HG03469 (cell line): ENCODE results near the gene RLN1.
A peak's percentile ranks its signal among the peaks of the same experiment; 100 is the strongest.
"Not testable (repeated sequence)": the region's sequence is repeated elsewhere in the genome, so short reads cannot be mapped to it uniquely, and the experiment has no call there.

Source experiments
- ATAC-seq: cut with Tn5 transposase; IDR thresholded peaks from one replicate; pipeline ENCODE4 v1.9.1; 2021; ENCODE audit warnings: mild to moderate bottlenecking, moderate library complexity, moderate number of reproducible peaks; ENCODE audit not compliant: unreplicated experiment

RLN1 gene

DNA sequence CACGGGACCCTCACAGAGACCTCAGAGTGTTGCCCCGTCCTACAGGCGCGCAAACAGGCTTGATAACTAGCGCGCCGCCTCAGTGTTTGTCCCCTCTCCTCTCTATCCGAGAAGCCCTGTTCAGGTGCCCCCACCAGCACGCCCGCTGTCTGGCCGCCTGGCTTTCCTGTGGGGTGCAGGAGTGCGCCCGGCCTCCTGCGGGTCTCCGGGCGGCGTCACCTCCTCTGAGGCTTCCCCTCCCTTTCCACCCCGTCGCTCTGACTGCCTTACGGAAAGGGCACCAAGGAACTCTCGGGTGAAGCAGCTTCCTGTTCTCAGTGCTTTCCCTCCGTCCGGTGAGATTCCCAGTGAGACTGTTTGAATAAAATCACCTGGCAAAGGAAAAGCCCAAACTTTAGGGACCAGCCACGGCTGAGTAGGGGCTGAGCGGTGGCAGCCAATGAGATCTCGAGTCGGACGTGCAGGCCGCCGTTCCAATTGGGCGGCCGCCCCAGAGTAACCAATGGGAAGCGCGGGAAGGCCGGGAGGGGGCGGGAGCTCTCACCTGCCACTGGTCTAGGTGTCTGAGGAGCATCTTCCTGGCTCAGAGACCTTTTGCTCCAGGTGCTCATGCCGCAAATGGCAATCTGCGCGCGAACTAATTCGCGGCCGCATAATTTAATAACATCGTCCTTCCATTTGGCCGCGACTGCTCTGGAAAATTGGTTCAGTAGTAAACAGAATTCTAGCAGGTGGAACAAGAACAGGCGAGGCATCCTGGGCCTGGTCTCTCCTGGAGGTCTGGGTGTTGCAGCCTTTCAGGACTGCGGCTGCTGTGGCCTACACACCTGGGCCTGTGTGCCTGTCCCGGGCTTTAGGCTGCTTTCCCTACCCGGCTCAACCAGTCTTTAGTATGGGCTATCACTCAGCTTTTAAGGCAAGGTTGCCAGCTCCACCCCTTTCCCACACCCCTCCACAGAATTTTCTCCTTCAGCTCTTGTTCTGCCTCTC is at the start of gene RLN1:
Gene RLN1 (minus strand): TSS at position 885 of the 990 bp plus-strand sequence. CDS start 130 bp downstream, at position 755.
- peak; percentile 96 for ATAC-seq

- ATAC-seq, result peak; percentile 66
These were observed 49.5 kb upstream of the RLN1 start for GRCh38 chr9:5389109-5389732.

DNA sequence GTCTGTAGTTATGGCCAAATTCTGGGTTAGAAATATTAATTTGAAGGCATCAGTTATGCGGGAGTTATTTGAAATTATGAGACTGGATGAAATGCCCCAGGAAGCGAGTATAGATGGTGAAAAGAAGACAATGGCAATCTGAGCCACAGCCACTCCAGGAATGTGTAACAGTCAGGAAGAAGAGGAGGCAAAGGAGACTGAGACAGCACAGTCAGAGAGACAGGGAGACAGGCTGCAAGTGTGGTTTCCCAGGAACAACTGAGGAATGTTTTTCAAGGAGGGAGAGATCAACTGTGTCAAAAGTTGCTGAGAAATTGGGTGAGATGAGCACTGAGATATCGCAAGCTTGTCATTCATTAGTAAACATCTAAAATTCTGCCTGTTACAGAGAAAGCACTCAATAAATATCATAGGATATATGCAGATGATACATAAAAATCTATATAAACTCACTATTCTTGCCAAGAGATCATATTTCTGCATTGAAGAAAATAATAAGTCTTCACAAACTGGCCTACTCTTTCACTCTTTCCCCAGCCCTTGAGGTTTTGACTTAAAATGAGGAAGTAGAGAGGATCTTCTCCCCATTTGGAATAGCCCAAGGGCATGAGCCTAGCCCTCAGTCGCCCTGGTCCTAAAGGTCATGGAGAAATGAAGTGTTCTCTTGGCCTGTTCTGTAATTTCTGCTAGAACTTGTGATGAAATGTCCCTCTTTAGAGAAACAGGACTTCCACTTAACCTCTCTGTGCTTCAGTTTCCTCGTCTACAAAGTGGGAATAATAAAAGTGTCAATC is 48.5 kb upstream of the RLN1 start:
- no peak for ATAC-seq

GRCh38 chr9:5384436-5384835 is 44.8 kb upstream of the RLN1 start:
- ATAC-seq, result no peak

DNA sequence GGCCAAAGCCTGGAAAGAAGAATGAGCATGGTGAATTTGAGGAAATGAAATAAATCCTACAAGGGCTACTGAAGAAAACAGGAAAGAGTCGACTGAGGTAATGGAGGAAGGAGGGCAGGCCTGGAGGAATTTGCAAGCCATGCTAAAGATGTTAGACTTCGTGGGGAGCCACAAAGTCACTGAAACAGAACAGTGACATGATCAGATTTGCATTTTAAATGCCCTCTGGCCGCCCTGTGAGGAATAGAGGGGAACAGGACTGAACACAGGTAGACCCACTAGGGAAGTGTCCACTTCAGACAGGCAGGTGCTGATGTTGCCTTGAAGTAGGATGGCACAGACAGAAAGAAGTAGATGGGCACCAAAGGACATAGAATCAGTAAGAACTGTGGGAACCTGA is 42.8 kb upstream of the RLN1 start:
- ATAC-seq, result no peak

DNA sequence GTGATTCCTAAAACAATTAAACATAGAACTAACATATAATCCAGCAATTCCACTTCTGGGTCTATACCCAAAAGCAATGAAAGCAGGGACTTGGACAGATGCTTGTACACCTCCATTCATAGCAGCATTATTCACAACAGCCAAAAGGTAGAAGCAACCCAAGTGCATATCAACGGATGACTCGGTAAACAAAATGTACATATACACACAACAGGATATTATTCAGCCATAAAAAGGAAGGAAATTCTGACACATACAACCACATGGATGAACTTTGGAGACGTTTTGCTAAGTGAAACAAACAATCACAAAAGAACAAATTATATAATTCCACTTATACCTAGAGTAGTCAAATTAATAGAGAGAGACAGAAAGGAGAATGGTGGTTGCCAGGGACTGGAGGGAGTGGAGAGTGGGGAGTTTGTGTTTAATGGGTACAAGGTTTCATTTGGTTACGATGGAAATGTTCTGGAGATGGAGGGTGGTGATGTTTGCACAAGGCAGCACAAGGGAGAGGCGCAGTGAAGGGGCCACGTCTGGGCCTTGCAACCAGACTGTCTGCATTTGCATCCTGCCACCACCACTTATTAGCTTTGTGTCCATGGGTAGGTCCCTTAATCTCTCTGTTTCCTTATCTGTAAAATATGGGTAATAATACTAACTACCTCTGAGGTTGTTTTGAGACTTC is 36.3 kb upstream of the RLN1 start:
- ATAC-seq, result no peak

- no peak for ATAC-seq
These were observed 35.4 kb upstream of the RLN1 start for GRCh38 chr9:5375091-5375490.

DNA sequence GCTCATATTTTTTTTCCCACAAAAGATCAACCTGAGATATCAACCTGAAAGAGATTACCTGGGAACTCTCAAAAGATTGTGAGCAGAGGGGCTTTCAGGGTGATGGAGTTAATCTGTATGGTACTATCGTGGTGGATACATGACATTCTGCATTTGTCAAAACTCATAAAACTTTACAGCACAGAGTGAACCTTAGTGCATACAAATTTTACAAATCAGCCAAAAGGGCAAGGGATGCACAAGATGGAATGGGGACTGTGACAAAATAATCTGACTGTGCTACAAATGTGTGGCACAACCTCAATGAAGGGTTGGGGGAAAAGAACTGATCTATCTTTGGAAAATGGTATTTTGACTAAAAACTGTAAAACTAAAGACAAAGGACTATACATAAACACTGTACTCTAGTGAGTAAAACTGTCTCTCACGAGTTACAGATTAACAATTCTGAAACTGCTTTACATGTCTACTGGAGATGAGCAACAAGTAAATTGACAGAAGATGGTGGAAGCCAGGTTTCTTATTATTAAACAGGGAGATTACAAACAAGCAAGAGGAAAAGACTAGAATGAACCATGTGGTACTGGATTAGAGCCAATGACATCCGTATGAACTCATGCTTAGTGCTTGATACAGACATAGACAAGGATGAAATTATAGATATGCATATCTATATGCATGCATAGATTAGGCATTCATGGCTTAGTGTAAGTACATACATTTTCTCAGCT is 24.8 kb upstream of the RLN1 start:
- peak; percentile 90 for ATAC-seq

- ATAC-seq, result no peak
These were observed 21.8 kb upstream of the RLN1 start for GRCh38 chr9:5361326-5362010.

DNA sequence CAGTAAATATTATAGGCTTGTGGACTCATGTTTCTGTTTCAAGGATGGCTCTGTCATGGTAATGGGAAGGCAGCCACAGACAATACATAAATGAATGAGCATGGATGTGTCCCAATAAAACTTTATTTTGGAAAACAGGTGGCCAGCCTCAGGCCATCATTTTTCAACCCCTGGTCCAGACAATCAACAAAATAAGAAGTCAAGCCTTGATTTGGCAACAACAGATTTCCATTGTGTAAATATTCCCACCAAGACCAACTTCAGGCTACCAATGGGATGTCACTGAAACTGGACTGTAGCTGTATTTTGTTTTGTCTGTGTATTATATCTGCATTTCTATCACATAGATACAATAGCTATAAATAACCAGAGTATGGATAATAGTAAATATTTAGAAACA is 20.7 kb upstream of the RLN1 start:
- no peak for ATAC-seq

GRCh38 chr9:5357431-5358105 is 17.9 kb upstream of the RLN1 start:
- ATAC-seq, result no peak

DNA sequence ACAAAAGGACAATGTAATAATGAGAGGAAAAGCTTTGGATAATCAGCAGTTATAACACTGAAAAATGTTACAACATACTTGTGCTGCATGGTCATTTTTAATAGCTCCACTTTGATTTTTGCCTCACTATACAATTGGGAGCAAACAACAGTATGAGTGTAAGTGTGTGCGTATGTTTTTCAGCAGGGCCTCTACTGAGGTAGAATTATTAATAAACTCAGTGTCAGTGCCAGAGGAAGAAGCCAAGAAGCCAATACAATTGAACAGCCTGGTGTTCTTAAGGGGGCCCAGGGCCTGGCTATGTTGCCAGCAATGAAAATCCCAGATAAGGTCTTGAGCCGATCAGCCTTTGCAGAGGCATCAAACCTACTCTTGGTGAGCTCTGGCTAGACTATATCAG is 16.1 kb upstream of the RLN1 start:
- ATAC-seq, result no peak

DNA sequence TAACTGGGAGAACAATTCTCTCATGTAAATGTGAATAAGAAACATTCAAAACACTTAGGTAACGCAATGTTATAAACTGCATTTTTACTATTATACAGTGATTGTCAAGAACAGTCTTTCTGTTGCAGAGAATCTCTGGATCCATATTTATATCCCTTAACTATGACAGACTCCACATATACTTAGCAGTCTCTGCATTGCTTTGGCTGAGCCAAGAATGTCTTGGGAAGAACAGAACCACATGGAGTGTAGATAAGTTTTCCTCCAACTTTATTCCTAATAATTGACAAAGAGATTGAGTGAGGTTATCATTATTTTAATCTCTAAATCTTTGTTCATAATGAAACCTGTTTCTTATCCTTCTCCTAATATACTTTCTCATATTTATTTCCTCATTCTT is 15.6 kb upstream of the RLN1 start:
- ATAC-seq, result no peak

- ATAC-seq, result no peak
These were observed 14.5 kb upstream of the RLN1 start for GRCh38 chr9:5354184-5354583.

- no peak for ATAC-seq
These were observed 13.1 kb upstream of the RLN1 start for GRCh38 chr9:5352637-5353248.

DNA sequence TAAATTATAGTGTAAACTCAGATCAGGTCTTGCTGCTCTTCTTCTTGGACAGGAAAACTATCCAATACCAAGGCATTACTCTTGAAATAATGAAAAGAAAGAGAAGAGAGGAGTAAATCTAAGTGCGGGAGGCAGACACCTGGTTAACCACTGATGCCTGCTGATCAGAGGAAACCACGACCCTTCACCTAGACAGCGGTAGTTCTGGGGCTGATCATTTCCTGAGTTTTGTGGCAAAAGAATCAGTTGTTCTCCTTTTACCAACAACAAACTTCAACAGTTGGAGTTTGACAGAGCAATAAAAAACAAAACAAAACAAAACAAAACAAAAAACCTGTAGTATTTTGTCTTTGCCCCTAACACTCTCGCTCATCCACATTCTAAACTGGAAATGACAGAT is 3.0 kb downstream of the RLN1 start:
- no peak for ATAC-seq

DNA sequence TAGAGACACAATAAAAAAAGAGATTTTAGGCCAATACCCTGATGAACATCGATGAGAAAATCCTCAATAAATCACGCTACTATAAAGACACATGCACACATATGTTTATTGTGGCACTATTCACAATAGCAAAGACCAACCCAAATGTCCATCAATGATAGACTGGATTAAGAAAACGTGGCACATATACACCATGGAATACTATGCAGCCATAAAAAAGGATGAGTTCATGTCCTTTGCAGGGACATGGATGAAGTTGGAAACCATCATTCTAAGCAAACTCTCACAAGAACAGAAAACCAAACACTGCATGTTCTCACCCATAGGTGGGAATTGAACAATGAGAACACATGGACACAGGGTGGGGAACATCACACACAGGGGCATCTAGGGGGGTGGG is 8.4 kb downstream of the RLN1 start:
- not testable (repeated sequence) for ATAC-seq

GRCh38 chr9:5326893-5327548 is 12.7 kb downstream of the RLN1 start:
- ATAC-seq, result no peak
